Astrocyte of the cerebellum (primary cell): ENCODE measurements around the gene GCNT2.
"Not testable (repeated sequence)": the region's sequence is repeated elsewhere in the genome, so short reads cannot be mapped to it uniquely, and the experiment has no call there.

Experiments used
- DNase-seq: peaks from one replicate; pipeline ENCODE4 v3.0.0-alpha.2; 2011; ENCODE audit warnings: low read depth
- H3K4me3 ChIP-seq: 2 replicates; pipeline ENCODE4 v1.5.1; 2011; ENCODE audit warnings: mild to moderate bottlenecking, low read depth, low read length, moderate library complexity
- CTCF ChIP-seq: IDR thresholded peaks from 2 replicates; pipeline ENCODE4 v1.5.1; 2012; ENCODE audit warnings: low read length, low read depth, moderate library complexity, mild to moderate bottlenecking; ENCODE audit errors: missing control alignments
- in situ Hi-C: cut with HindIII; loops from 2 replicates; pipeline ENCODE4 v1.10.0; 2017; ENCODE audit warnings: low sequenced_read_pairs

The GCNT2 gene

GRCh38 chr6:10598084-10598960, 77.2 kb downstream of the GCNT2 start:
- in situ Hi-C loops: loop anchor here (25.0 kb wide), 1 partner anchor 89 kb away; the partner anchor contains the start of genes C6orf52 and PAK1IP1
- no peak overlapping the region for H3K4me3 ChIP-seq
- no peak for DNase-seq
- TF ChIP-seq CTCF: no peak

GRCh38 chr6:10599046-10599445, 77.9 kb downstream of the GCNT2 start:
- in situ Hi-C loops: loop anchor here (25.0 kb wide), 1 partner anchor 88 kb away; the partner anchor contains the start of genes C6orf52 and PAK1IP1
- no peak for DNase-seq
- no peak overlapping the region for H3K4me3 ChIP-seq
- no peak for TF ChIP-seq CTCF

GRCh38 chr6:10600681-10601080, 79.5 kb downstream of the GCNT2 start:
- DNase-seq, in situ Hi-C loops, H3K4me3 ChIP-seq: not testable (repeated sequence)

- no peak for TF ChIP-seq CTCF
- no peak for DNase-seq
Measured at GRCh38 chr6:10603219-10603618, 82.1 kb downstream of the GCNT2 start.

GRCh38 chr6:10609038-10609437, 87.9 kb downstream of the GCNT2 start:
- no peak for DNase-seq
- TF ChIP-seq CTCF: no peak
- in situ Hi-C loops: no loop called here
- H3K4me3 ChIP-seq: no peak overlapping the region

More at GRCh38 chr6:10603219-10603618, 82.1 kb downstream of the GCNT2 start:
- no peak overlapping the region for H3K4me3 ChIP-seq
- in situ Hi-C loops: no loop called here

- in situ Hi-C loops: no loop called here
- no peak for TF ChIP-seq CTCF
- H3K4me3 ChIP-seq: no peak overlapping the region
- DNase-seq: no peak
Measured at GRCh38 chr6:10610289-10610688, 89.1 kb downstream of the GCNT2 start.

- no peak overlapping the region for H3K4me3 ChIP-seq
- DNase-seq: no peak
- in situ Hi-C loops: no loop called here
- TF ChIP-seq CTCF: no peak
Measured at GRCh38 chr6:10612161-10612560, 91.0 kb downstream of the GCNT2 start.
